ENCODE data around the gene CLCN1.

CLCN1 gene

DNA sequence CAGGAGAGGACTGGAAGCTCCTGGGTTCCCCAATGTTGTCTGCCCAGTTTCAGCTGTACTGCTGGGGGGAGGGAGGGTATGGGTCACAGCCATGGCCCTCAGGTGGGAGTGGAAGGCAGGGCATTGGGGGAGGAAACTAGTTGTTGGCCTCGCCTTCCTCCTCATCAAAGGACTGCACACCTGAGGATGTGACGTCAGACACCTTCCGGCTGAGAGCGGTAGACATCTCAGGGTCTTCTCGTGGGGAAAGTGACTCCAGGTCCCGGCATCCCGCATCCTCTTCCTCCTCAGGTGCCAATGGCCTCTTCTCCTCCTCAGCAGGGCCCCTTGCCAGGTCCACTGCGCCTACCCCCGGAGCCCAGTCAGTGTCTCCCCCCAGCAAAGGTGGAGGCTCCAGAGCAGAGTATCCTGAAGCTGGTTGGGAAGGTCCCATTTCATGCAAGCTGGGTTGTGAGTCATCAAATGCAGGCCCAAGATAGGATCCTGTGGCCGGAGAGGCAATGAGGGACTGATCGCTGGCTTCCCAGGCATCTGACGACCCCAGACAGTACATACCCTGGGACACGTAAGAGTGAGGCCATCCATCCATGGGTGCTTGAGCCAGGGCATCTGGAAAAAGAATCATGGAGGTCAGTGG lies 40.6 kb downstream of the CLCN1 start:
- no peaks in the 10 kb centered on the region for H3K4me1 ChIP-seq (ENCODE audit: control insufficient read depth, insufficient read depth, low read length)
- H3K9me3 ChIP-seq (ENCODE audit: control insufficient read depth, low read length): no peaks in the 10 kb centered on the region
- H3K9ac ChIP-seq (ENCODE audit: low read length): no peak overlapping the region
- H3K4me3 ChIP-seq (ENCODE audit: low read length): no peak overlapping the region
- H3K36me3 ChIP-seq (ENCODE audit: control insufficient read depth, insufficient read depth, low read length, severe bottlenecking): no peaks in the 10 kb centered on the region
- peaks cover 4% of the 10 kb centered on the region for H3K27me3 ChIP-seq (replicated peaks; ENCODE audit: control insufficient read depth, insufficient read depth, low read length)
- no peak for DNase-seq (ENCODE audit: low read depth)

DNA sequence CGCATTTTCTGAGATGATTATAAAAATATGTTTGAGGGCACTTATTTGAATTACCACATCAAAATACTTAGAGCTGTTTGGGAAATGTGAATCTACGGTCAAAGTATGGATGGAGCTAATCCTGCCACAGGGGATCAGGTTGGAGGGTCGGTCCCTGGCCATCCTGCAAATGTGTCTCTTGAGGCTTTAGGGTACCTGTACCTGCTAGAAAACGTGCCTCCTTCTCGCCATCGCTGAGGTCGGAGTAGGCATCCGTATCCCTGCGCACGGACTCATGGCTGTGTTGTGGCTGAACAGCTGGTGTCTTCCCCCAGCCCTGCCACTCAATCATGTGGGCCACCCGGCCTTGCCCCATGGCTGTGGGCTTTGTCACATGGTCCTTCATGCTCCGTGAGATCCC lies 42.7 kb downstream of the CLCN1 start:
- DNase-seq (ENCODE audit: low read depth): no peak
- no peaks in the 10 kb centered on the region for H3K4me1 ChIP-seq (ENCODE audit: control insufficient read depth, insufficient read depth, low read length)
- no peak overlapping the region for H3K9ac ChIP-seq (ENCODE audit: low read length)
- H3K9me3 ChIP-seq (ENCODE audit: control insufficient read depth, low read length): no peaks in the 10 kb centered on the region
- no peak overlapping the region for H3K4me3 ChIP-seq (ENCODE audit: low read length)
- peaks cover 11% of the 10 kb centered on the region for H3K27me3 ChIP-seq (replicated peaks; ENCODE audit: control insufficient read depth, insufficient read depth, low read length)
- no peaks in the 10 kb centered on the region for H3K36me3 ChIP-seq (ENCODE audit: control insufficient read depth, insufficient read depth, low read length, severe bottlenecking)

DNA sequence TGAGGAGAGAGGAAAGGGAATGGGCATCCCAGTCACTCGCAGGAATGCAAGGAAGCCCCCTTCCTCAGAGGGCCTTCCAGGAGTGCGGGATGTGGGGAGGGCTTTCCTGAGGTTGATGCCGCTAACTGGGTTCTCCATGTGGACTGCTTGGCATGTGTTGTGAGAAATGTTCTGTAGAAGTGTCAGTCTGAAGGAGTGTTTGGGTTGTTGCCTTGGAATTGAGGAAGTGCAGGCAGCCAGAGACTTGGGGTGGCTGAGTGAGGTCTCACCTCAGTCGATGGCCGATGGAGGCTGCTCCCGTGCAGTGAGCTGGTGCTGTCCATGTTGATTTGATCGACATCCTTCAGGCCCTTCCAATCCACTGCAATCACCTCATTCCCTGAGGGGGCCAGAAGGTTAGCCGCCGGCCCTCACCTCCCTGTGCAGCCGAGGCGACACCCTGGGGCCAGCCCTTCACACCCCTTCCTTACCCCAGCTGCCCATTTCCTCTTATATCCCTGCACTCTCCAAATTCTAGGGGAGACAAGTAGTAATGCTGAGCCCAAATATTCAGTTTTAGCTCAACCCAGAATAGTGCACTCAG lies 44.0 kb downstream of the CLCN1 start:
- DNase-seq (ENCODE audit: low read depth): no peak
- Histone ChIP-seq H3K4me1 (ENCODE audit: control insufficient read depth, insufficient read depth, low read length) (no peaks in the 10 kb centered on the region), H3K27me3 (replicated peaks; ENCODE audit: control insufficient read depth, insufficient read depth, low read length) (peaks cover 8% of the 10 kb centered on the region), H3K36me3 (ENCODE audit: control insufficient read depth, insufficient read depth, low read length, severe bottlenecking) (no peaks in the 10 kb centered on the region), H3K9ac (ENCODE audit: low read length) (no peak overlapping the region), H3K4me3 (ENCODE audit: low read length) (no peak overlapping the region), H3K9me3 (ENCODE audit: control insufficient read depth, low read length) (no peaks in the 10 kb centered on the region)

DNA sequence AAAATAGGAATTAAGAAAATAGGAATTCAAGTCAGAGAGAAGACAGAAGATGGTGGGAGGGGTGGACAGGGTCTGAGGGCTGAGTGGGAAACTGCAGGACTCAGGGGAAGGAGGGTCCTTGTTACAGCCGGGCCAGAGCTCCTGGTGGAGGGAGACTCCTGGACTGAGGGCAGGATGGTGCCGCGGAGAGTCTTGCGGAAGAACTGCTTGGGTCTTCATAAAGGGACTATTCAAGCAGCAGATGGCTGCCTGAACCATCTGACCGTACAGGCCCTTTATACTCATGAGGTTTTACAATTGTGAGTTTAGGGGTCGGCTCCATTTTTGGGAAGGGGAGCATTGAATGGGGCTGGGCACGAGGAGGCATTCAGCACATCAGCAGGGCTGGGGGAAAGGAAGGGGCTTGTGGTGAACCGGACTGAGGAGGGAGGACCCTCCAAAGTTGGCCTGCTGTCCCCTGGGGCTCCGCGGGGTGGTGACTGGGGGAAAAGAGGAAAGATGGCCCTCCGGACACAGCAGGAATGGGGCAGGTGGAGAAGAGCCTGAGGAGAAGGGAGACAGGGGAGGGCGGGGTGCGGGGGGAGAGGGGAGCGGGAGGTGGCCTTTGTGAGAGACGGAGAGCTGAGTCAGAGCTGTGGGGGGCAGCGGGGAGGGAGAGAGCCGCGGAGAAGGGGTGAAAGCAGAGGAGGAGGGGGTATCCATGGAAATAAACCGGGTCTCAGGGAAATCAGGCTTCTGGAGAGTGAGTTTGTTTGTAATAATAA lies 45.1 kb downstream of the CLCN1 start:
- no peaks in the 10 kb centered on the region for H3K9me3 ChIP-seq (ENCODE audit: control insufficient read depth, low read length)
- H3K4me1 ChIP-seq (ENCODE audit: control insufficient read depth, insufficient read depth, low read length): no peaks in the 10 kb centered on the region
- H3K36me3 ChIP-seq (ENCODE audit: control insufficient read depth, insufficient read depth, low read length, severe bottlenecking): no peaks in the 10 kb centered on the region
- no peak for DNase-seq (ENCODE audit: low read depth)
- peaks cover 8% of the 10 kb centered on the region for H3K27me3 ChIP-seq (replicated peaks; ENCODE audit: control insufficient read depth, insufficient read depth, low read length)
- no peak overlapping the region for H3K4me3 ChIP-seq (ENCODE audit: low read length)
- H3K9ac ChIP-seq (ENCODE audit: low read length): no peak overlapping the region

DNA sequence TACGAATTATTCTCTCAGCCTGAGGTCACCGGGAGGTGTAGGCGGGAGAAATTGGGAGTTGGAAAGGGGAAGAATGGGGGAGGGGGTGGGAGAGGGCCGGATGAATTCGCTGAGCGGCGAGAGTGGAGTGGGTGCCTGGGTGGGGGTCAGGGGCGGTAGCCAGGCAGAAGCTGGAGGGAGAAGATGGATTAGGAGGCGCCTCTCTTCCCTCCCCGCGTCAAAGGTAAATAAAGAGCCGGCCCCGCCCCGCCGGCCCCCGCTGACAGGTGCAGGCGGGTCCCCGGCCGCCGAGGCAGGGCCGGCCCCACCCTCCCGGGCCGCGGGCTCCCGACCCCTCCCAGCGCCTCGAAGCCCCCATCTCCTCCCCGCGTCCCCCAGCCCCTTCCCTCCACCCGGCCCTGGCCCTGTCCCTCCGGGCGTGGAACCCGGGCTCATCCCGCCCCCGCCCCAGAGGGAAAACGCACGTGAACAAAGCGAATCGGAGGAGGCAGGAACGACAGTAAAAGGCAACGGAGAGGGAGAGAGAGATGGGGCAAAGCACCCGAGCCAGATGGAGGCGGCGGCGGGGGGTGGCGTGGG lies 45.7 kb downstream of the CLCN1 start:
- Histone ChIP-seq H3K27me3 (replicated peaks; ENCODE audit: control insufficient read depth, insufficient read depth, low read length) (peaks cover 8% of the 10 kb centered on the region), H3K36me3 (ENCODE audit: control insufficient read depth, insufficient read depth, low read length, severe bottlenecking) (no peaks in the 10 kb centered on the region), H3K4me3 (ENCODE audit: low read length) (peak overlapping the region; percentile 81), H3K4me1 (ENCODE audit: control insufficient read depth, insufficient read depth, low read length) (no peaks in the 10 kb centered on the region), H3K9me3 (ENCODE audit: control insufficient read depth, low read length) (no peaks in the 10 kb centered on the region), H3K9ac (ENCODE audit: low read length) (no peak overlapping the region)
- peak; percentile 25 for DNase-seq (ENCODE audit: low read depth)

DNA sequence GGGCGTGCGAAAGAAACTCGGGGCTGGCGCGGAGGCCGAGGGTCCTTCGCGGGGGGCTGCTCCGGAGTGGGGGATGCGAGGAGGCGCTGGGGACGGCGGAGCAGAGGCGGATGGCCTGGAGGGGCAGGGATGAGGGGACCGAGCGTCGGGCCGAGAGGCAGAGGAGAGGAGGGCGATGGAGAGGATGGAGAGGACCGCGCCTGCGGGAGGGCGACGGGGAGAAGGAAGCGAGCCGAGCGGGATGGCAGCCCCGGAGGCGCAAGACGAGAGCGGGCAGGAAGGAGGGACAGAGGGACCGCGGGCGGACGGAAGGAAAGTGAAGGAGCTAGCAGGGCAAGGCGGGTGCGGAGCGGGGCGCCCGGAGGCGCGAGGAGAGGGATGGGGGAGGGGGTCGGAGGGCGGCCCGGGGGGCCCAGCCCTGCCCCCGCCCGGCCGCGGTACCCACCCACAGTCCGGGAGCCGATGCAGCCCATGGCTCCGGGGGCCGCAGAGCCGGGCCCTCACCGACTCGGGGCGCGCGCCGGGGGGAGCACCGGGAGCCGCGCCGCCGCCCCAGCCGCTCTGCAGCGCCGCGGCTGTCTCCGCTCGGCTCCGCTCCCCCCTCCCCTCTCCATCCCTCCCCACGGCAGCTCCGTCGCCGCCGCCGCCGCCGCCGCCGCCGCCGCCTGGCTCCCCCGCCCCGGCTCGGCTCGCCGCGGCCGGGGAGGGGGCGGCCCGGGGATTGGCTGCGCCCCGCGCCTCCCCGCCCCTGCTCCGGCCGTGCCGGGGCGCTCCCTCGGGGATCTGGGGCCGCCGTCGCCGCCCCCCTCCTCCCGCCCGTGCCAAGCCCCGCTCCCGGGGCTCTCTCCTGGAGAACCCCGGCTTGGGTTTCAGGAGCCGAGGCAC lies 46.5 kb downstream of the CLCN1 start, which contains the start of gene FAM131B:
Gene FAM131B, minus strand, starts transcription at position 583 of the 885 bp plus-strand sequence. Its CDS starts 110 bp downstream, at position 473.
- DNase-seq (ENCODE audit: low read depth): peak; percentile 65
- H3K4me3 ChIP-seq (ENCODE audit: low read length): peak within 1 kb of the TSS; percentile 81
- H3K9ac ChIP-seq (ENCODE audit: low read length): peak within 1 kb of the TSS; percentile 66
- H3K27me3 ChIP-seq (replicated peaks; ENCODE audit: control insufficient read depth, insufficient read depth, low read length): peaks cover 8% of the 10 kb centered on the region
- no peaks in the 10 kb centered on the region for H3K36me3 ChIP-seq (ENCODE audit: control insufficient read depth, insufficient read depth, low read length, severe bottlenecking)
- H3K4me1 ChIP-seq (ENCODE audit: control insufficient read depth, insufficient read depth, low read length): no peaks in the 10 kb centered on the region
- no peaks in the 10 kb centered on the region for H3K9me3 ChIP-seq (ENCODE audit: control insufficient read depth, low read length)

DNA sequence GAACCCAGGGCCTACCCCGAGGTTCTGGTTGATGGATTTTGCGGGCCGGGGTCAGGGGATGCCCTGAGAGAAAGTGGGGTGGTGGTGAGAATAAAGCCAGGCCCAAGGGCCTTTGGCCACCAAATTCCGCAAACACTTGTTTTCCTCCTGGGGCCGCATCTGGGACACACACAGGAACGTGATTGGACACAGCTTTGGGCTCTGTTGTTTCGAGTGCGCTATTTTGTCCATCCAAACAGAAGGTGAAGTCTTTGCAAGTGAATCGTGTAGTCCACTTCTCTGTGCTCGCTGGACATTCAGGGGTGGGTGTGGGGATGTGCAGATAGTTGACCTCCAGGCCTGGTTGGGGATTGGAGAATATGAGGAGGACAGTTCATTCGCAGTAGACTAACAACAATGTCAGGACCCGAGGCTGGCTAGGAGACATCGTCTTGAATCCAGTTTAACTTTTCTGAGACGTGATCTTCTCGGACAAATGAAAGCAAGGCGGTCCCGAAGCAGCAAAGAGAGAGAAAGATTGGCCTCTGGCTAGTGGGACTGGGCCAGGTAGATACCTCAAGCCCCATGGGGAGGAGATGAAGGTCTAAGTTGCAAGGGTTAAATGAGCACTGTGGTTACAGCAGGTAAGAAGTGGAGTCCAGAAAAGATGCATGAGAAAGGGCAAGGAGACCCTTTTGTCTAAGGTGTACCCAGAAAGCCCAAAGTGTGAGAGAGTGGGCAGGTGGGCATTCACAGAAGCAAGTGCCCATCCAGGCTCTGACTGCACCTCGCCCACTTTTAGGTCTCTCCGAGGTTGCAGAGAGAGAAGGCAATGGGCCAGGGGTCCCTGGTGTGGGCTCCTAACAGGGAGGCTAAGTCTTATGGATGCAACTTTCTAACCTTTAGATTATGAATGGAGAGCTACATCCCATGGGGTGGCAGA lies 47.4 kb downstream of the CLCN1 start:
- H3K4me1 ChIP-seq (ENCODE audit: control insufficient read depth, insufficient read depth, low read length): no peaks in the 10 kb centered on the region
- DNase-seq (ENCODE audit: low read depth): no peak
- no peaks in the 10 kb centered on the region for H3K36me3 ChIP-seq (ENCODE audit: control insufficient read depth, insufficient read depth, low read length, severe bottlenecking)
- H3K4me3 ChIP-seq (ENCODE audit: low read length): peak overlapping the region; percentile 53
- peak overlapping the region; percentile 1 for H3K9ac ChIP-seq (ENCODE audit: low read length)
- H3K9me3 ChIP-seq (ENCODE audit: control insufficient read depth, low read length): no peaks in the 10 kb centered on the region
- peaks cover 8% of the 10 kb centered on the region for H3K27me3 ChIP-seq (replicated peaks; ENCODE audit: control insufficient read depth, insufficient read depth, low read length)

DNA sequence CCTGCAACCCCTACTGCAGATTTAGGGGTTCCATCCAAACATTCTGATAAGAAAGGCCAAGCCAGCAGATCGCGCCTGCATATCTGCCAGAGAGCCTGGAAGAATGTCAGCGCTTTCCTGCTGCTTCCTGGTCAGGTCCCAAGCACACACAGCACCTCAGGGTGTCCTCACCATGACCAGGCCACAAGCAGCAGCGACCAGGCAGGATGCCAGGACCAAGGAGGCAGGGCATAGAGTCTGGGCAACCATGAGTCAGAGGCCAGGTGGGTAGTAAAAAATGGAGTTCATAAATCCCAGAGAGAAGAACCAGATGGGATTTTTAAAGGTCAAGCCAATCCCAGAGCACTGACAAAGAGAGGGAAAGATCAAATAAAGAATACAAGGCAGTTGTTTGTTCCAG lies 52.1 kb downstream of the CLCN1 start:
- no peak for DNase-seq (ENCODE audit: low read depth)
- Histone ChIP-seq H3K9ac (ENCODE audit: low read length) (no peak overlapping the region), H3K36me3 (ENCODE audit: control insufficient read depth, insufficient read depth, low read length, severe bottlenecking) (no peaks in the 10 kb centered on the region), H3K9me3 (ENCODE audit: control insufficient read depth, low read length) (no peaks in the 10 kb centered on the region), H3K4me3 (ENCODE audit: low read length) (no peak overlapping the region), H3K4me1 (ENCODE audit: control insufficient read depth, insufficient read depth, low read length) (no peaks in the 10 kb centered on the region), H3K27me3 (replicated peaks; ENCODE audit: control insufficient read depth, insufficient read depth, low read length) (peaks cover 7% of the 10 kb centered on the region)

DNA sequence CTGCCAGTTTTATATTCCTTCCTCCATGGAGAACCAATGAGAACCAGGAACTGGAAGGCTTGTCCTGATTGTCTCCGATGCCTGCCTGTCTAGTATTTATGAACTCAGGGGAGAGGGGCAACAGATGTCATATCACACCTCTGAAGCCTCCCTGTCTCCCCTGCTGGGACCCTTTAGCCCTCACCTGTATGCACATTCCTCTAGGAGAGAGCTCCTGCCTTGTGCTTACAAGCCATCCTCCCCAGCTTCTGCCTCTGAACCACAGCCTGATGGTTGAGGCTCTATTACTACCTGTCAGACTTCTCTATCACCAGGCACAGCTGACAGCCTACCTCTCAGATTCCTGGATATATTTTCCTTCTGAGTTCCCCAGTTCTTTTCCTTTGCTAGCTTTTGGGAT lies 52.5 kb downstream of the CLCN1 start:
- H3K4me3 ChIP-seq (ENCODE audit: low read length): no peak overlapping the region
- H3K36me3 ChIP-seq (ENCODE audit: control insufficient read depth, insufficient read depth, low read length, severe bottlenecking): no peaks in the 10 kb centered on the region
- no peaks in the 10 kb centered on the region for H3K9me3 ChIP-seq (ENCODE audit: control insufficient read depth, low read length)
- H3K4me1 ChIP-seq (ENCODE audit: control insufficient read depth, insufficient read depth, low read length): no peaks in the 10 kb centered on the region
- H3K27me3 ChIP-seq (replicated peaks; ENCODE audit: control insufficient read depth, insufficient read depth, low read length): peaks cover 3% of the 10 kb centered on the region
- DNase-seq (ENCODE audit: low read depth): no peak
- no peak overlapping the region for H3K9ac ChIP-seq (ENCODE audit: low read length)
